NOMO-1 (cell line): ENCODE data around the gene KCTD10.
"Not testable (repeated sequence)": the region's sequence is repeated elsewhere in the genome, so short reads cannot be mapped to it uniquely, and the experiment has no call there.

ENCODE experiments used
- DNase-seq, 2 experiments: peaks; one replicate each; lab custom pipeline; 2025; ENCODE audit not compliant: unreplicated experiment in 2 of 2; lab: John Stamatoyannopoulos, UW

KCTD10 gene

GRCh38 chr12:109450980-109451379 is 26.1 kb downstream of the KCTD10 start:
- no peak for DNase-seq

DNA sequence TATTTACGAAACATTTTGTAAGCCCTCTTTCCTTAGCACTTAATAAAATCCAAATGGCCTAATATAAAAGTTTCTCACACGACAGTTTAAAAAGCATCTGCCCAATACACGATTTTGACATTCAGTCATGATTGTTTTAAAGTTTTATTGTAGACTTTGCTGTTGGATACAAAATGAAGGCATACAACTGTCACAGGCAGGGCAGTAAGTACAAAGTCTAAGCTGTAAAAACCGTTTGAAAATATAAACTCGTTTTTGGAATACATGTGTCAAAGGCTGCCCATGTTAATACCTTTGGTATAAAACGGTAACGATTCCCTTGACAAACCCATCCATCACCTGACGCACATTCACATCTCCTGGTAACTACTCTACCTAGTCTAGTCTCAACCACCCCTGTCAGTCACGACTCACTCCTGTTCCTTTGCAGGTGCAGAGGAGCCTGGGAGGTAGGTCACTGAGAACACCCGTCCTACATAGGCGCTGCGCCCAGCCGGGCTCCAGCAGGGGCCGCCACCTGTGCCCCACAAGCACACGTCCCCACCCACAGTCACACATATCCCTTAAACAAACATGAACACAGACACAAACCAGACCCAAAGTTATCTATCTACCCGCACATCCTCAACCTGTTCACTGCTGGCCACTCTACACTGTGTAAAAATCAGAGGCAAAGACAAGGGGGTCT is 27.1 kb downstream of the KCTD10 start:
- no peak for DNase-seq

GRCh38 chr12:109448707-109449390 is 28.3 kb downstream of the KCTD10 start:
- no peak for DNase-seq

GRCh38 chr12:109448272-109448671 is 28.8 kb downstream of the KCTD10 start:
- DNase-seq, result no peak

GRCh38 chr12:109447482-109447881 is 29.6 kb downstream of the KCTD10 start:
- DNase-seq, result no peak

DNA sequence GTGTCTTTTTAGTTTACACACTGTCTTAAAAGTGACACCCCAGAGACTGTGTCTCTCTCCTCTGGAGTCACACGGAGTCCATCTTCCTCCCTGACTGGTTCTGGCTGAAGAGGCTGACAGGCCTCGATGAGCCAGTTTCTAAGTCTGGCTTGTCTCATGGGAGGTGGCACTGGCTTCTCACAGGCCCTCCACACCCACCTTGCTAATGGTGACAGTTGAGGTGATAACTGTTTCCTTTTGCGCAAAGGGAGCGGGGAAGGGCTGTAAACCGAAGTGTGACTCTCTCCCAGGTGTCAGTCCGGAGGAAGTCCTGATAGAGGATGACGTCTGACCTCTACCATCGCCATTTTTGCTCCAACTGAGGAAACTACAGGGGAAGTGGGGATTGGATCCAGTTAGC is 30.2 kb downstream of the KCTD10 start:
- no peak for DNase-seq

DNA sequence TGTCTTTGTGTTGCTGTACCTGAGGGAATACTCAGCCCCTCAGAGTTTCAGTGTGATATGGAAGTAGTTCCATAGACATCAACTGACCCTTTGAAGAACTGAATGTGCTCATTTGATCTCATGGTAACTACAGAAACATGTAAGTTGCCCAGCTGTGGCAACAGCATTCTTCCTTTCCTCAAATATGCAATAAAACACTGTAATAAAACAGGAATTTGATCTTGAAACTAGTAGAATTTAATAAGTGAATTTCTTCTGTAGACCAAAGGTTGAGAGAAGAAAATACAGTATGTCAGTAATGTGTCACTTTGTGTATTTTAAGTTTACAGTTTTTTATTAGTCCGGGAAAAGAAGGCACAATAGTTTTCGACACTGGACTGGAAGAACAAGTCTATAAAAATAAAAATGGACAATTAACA is 31.9 kb downstream of the KCTD10 start:
- DNase-seq, result no peak

DNA sequence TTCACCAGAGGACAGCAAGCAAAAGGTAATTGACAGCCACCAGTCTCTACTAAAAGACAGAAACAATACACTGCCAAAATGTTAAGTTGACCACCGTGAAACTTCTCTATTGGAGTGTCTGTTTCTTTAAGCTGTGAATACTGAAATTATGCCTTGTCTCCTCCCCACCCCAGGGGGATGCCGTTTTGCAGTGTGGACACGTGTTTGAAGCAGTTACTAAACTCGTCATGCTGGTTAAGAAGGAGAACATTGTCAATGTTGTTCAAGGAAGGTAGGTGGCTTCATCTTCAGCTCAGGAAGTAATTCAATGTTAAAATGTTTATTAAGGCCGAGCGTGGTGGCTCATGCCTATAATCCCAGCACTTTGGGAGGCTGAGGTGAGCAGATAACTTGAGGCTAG is 32.8 kb downstream of the KCTD10 start:
- no peak for DNase-seq

GRCh38 chr12:109443794-109444193 is 33.3 kb downstream of the KCTD10 start:
- no peak for DNase-seq

DNA sequence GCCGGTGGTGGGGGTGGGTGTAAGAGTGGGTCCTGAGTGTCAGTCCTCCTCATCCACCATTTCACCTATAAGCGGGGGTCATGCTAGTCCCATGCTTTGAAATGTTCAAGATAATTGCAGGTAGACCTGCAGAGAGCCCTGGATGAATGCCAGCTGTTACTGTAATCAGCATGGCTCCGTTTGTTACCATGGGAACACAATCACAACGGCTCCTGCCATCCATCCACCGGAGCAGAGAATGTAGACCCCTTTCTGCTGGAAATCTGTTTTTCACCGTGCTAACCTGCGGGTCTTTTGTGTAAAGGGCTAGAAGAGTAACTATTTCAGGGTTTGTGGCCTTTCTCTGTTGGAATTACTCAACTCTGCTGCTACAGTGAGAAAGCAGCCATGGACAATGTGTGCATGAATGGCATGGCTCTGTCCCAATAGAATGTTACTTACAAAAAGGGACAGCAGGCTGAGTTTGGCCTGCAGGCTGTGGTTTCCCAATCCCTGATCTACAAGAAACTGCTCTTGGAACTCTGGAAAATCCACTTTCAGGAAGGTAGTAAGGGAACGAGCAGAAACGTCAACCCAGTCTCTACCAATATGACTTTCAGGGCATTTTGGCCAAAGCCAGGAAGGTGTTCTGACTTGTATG is 36.1 kb downstream of the KCTD10 start:
- no peak for DNase-seq

GRCh38 chr12:109439951-109440350 is 37.1 kb downstream of the KCTD10 start:
- not testable (repeated sequence) for DNase-seq

GRCh38 chr12:109439181-109439580 is 37.9 kb downstream of the KCTD10 start:
- no peak for DNase-seq

- DNase-seq, result no peak
Measured at GRCh38 chr12:109436188-109436560, 40.9 kb downstream of the KCTD10 start.

GRCh38 chr12:109435428-109436187 is 41.5 kb downstream of the KCTD10 start:
- no peak for DNase-seq

DNA sequence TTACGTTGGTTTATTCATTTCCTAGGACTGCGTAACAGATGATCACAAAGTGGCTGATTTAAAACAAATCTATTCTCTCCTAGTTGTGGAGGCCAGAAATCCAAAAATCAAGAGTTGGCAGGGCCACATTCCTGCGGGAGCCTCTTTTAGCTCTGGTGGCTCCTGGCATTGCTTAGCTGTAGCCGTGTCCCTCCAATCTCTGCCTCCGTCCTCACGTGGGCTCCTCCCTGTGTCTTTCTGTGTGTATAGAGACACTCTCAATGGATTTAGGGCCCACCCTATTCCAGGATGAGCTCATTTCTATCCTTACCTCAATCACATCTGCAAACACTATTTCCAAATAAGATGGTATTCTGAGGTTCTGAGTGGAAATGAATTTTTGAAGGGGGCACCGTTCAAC is 42.5 kb downstream of the KCTD10 start:
- no peak for DNase-seq

DNA sequence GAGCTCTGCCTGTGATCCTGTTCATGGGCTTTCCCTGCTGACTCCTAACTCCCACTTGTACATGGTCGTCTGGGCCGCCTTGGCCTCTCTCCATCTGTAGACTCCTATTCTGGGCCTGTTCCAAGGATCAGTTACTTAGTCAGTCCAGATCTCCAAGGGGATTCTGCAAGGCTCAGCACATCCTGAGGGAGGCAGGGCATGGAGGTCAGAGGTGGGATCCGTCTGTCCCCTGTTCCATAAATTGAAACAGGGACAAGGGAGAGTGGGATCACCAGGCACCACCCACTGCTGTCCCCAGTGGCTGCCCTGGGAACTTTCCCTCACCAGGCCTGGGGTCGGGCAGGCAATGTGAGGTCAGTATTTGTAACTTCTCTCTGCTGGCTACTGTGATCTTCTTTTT is 43.5 kb downstream of the KCTD10 start:
- no peak for DNase-seq

DNA sequence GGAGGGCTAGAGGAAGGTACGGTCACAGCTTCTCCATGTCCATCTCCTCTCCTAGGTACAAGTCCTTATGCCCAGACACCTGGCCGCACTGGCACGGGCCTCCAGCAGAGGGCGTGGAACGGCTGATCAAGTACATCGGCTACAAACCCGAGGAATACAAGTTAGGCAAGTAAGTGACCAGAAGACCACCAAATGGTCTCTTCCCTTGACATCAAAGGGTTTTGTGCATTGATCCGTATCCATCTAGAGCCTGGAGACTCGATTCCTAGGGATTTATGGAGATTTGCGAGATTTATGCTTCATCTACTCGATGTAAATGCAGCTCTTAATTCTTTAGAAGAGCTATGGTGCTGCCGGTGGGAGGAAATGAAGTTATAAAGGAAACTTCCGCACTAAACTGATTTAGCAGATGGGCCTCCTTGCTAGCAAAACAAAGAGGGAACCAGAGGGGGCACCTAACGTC is 44.2 kb downstream of the KCTD10 start:
- peak; percentile 33 to 67 for DNase-seq

DNA sequence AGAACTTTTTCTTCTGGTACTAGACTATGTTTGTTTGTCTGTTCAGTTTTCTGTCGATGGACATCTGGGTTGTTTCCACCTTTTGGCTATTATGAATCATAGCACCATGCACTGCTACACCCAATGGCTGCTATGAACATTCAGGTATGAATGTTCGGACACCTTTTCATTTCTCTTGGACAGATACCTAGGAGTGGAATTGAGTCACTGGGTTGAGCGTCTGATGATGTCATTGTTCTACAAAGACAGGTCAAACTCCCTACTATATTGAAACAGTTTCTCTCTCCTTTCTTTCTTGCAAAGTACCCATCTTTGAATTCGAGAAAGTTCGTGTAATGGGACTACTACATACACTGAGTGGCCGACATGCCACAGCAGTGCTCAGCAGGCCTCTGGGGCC is 44.7 kb downstream of the KCTD10 start:
- DNase-seq, result no peak

GRCh38 chr12:109430244-109430643 is 46.9 kb downstream of the KCTD10 start:
- DNase-seq, result no peak

- not testable (repeated sequence) for DNase-seq
Measured at GRCh38 chr12:109428804-109429203, 48.3 kb downstream of the KCTD10 start.

- DNase-seq, result peak; percentile 56 to 75
Measured at GRCh38 chr12:109428037-109428629, 49.0 kb downstream of the KCTD10 start.
